ENCODE measurements around the gene YES1.
"Not testable (repeated sequence)": the region's sequence is repeated elsewhere in the genome, so short reads cannot be mapped to it uniquely, and the experiment has no call there.

YES1 gene

DNA sequence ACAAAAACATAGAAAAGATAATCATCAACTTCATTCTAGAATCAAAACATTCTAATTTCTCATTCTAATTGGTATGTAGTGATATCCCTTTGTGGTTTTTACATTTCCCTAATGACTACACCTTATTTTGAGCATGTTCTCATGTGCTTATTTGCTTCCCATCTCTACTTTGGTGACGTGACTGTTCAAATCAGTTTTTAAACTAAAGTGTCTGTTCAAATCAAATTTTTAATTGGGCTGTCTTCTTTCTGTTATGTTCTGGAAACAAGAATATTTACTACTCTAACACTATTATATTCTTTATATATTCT, 45.5 kb downstream of the YES1 start:
- H3K36me3 ChIP-seq (ENCODE audit: insufficient read depth, insufficient read length, low read length), result no peaks in the 10 kb centered on the region
- no peaks in the 10 kb centered on the region for H3K27me3 ChIP-seq (ENCODE audit: insufficient read depth, insufficient read length)
- DNase-seq (ENCODE audit: low read depth, low spot score), result no peak
- H3K9ac ChIP-seq (ENCODE audit: insufficient read length, low read depth), result no peak overlapping the region
- H3K9me3 ChIP-seq (ENCODE audit: insufficient read depth, low read length), result no peaks in the 10 kb centered on the region
- TF ChIP-seq YY1 (IDR thresholded peaks at IDR 0.05; ENCODE audit: insufficient read depth, insufficient read length) (no peak), ZNF274 (IDR thresholded peaks at IDR 0.05; ENCODE audit: low read depth, low read length) (no peak), SUZ12 (IDR thresholded peaks at IDR 0.05; ENCODE audit: extremely low read depth, insufficient read depth, insufficient read length) (no peak)
- no peaks in the 10 kb centered on the region for H3K4me1 ChIP-seq (ENCODE audit: insufficient read depth, insufficient read length)
- H3K4me3 ChIP-seq (ENCODE audit: insufficient read length, low read depth), result no peak overlapping the region

DNA sequence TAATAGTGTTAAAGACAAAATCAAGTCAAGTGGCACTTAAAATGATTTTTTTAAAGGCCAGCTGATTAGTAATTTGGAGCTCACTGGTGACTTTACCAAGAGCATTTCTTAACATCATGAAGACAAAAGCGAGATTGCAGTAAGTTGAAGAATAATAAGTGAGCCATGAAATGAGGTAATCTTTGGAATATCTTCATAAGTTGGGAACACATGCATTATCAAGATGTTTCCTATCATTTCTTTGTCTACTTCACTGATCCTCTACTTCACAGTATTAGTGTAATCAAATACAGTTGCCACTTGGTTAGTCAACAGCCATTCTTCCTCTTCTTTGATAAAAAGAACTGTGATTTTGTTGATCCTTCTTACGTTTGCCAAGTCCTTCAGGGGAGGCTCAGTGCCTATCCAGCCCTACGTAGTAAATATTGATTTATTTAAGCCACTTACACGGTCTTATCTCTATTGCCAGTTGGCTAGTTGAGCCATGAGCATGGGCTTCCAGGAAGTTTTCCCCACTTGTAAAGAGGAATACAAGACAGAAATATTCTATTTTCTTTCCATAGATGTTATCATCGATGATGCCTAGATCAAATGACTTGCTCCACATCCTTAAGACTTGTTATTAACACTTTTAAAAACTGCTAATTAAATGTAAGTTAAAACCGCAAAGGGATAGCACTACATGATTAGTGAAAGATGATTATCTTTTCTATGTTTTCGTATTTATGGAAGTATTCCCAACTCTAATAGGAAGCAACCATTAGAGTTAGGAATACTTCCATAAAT, 46.1 kb downstream of the YES1 start:
- no peaks in the 10 kb centered on the region for H3K4me1 ChIP-seq (ENCODE audit: insufficient read depth, insufficient read length)
- DNase-seq (ENCODE audit: low read depth, low spot score), result no peak

DNA sequence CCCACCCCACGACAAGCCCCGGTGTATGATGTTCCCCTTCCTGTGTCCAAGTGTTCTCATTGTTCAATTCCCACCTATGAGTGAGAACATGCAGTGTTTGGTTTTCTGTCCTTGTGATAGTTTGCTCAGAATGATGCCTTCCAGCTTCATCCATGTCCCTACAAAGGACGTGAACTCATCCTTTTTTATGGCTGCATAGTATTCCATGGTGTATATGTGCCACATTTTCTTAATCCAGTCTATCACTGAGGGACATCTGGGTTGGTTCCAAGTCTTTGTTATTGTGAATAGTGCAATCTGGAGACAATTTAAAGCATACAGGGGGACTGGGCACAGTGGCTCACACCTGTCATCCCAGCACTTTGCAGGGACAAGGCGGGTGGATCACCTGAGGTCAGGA, 52.2 kb downstream of the YES1 start:
- H3K36me3 ChIP-seq (ENCODE audit: insufficient read depth, insufficient read length, low read length); DNase-seq (ENCODE audit: low read depth, low spot score); H3K9ac ChIP-seq (ENCODE audit: insufficient read length, low read depth); H3K4me3 ChIP-seq (ENCODE audit: insufficient read length, low read depth); H3K4me1 ChIP-seq (ENCODE audit: insufficient read depth, insufficient read length); H3K9me3 ChIP-seq (ENCODE audit: insufficient read depth, low read length); H3K27me3 ChIP-seq (ENCODE audit: insufficient read depth, insufficient read length): not testable (repeated sequence)

More for the DNA sequence above, 46.1 kb downstream of the YES1 start:
- TF ChIP-seq ZNF274 (IDR thresholded peaks at IDR 0.05; ENCODE audit: low read depth, low read length) (no peak), SUZ12 (IDR thresholded peaks at IDR 0.05; ENCODE audit: extremely low read depth, insufficient read depth, insufficient read length) (no peak)
- H3K9ac ChIP-seq (ENCODE audit: insufficient read length, low read depth), result no peak overlapping the region
- no peak overlapping the region for H3K4me3 ChIP-seq (ENCODE audit: insufficient read length, low read depth)
- H3K27me3 ChIP-seq (ENCODE audit: insufficient read depth, insufficient read length), result no peaks in the 10 kb centered on the region
- H3K9me3 ChIP-seq (ENCODE audit: insufficient read depth, low read length), result no peaks in the 10 kb centered on the region
- H3K36me3 ChIP-seq (ENCODE audit: insufficient read depth, insufficient read length, low read length), result no peaks in the 10 kb centered on the region

DNA sequence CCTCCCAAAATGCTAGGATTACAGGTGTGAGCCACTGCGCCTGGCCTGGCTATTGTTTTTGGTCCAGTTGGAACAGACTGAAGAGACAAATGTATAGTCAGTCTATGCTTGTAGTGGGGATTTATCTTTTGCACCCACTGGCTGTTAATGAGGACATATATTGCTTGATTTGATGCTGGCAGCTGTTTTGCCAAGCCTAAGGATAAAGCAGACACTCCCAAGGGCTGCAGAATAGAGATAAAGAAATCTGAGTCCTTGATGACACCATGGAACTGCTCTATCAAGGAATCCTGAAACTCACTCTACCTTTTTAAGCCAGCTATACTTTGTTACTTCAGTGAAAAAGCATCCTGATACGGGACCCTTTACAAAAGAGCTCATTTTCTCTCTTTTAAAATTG, 56.5 kb downstream of the YES1 start:
- Histone ChIP-seq H3K36me3 (ENCODE audit: insufficient read depth, insufficient read length, low read length) (peaks cover 10% of the 10 kb centered on the region), H3K9me3 (ENCODE audit: insufficient read depth, low read length) (no peaks in the 10 kb centered on the region), H3K27me3 (ENCODE audit: insufficient read depth, insufficient read length) (no peaks in the 10 kb centered on the region), H3K9ac (ENCODE audit: insufficient read length, low read depth) (no peak overlapping the region), H3K4me1 (ENCODE audit: insufficient read depth, insufficient read length) (no peaks in the 10 kb centered on the region), H3K4me3 (ENCODE audit: insufficient read length, low read depth) (no peak overlapping the region)
- DNase-seq (ENCODE audit: low read depth, low spot score), result no peak
- no peak for TF ChIP-seq YY1 (IDR thresholded peaks at IDR 0.05; ENCODE audit: insufficient read depth, insufficient read length)
- no peak for TF ChIP-seq SUZ12 (IDR thresholded peaks at IDR 0.05; ENCODE audit: extremely low read depth, insufficient read depth, insufficient read length)
- TF ChIP-seq ZNF274 (IDR thresholded peaks at IDR 0.05; ENCODE audit: low read depth, low read length), result no peak

DNA sequence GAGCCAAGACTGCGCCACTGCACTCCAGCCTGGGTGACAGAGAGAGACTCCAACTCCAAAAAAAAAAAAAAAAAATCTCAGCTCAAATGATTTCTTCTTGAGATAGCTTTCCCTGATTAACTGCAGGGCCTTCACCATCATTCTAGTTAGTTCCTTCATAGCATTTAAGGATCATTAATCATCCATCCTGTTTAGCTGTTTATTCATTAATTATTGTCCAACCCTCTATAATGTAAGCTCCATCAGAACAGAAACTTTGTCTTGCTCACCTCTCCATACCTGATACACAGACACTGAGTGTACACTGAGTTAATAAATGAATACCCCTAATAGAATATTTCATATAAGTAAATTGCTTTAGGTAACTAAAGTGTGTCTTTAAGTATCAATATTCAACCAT, 57.4 kb downstream of the YES1 start:
- no peak for DNase-seq (ENCODE audit: low read depth, low spot score)
- no peak overlapping the region for H3K4me3 ChIP-seq (ENCODE audit: insufficient read length, low read depth)
- no peak overlapping the region for H3K9ac ChIP-seq (ENCODE audit: insufficient read length, low read depth)
- TF ChIP-seq ZNF274 (IDR thresholded peaks at IDR 0.05; ENCODE audit: low read depth, low read length), result no peak
- no peak for TF ChIP-seq YY1 (IDR thresholded peaks at IDR 0.05; ENCODE audit: insufficient read depth, insufficient read length)
- TF ChIP-seq SUZ12 (IDR thresholded peaks at IDR 0.05; ENCODE audit: extremely low read depth, insufficient read depth, insufficient read length), result no peak
- H3K36me3 ChIP-seq (ENCODE audit: insufficient read depth, insufficient read length, low read length), result peaks cover 10% of the 10 kb centered on the region
- H3K9me3 ChIP-seq (ENCODE audit: insufficient read depth, low read length), result no peaks in the 10 kb centered on the region
- H3K4me1 ChIP-seq (ENCODE audit: insufficient read depth, insufficient read length), result no peaks in the 10 kb centered on the region
- H3K27me3 ChIP-seq (ENCODE audit: insufficient read depth, insufficient read length), result no peaks in the 10 kb centered on the region

DNA sequence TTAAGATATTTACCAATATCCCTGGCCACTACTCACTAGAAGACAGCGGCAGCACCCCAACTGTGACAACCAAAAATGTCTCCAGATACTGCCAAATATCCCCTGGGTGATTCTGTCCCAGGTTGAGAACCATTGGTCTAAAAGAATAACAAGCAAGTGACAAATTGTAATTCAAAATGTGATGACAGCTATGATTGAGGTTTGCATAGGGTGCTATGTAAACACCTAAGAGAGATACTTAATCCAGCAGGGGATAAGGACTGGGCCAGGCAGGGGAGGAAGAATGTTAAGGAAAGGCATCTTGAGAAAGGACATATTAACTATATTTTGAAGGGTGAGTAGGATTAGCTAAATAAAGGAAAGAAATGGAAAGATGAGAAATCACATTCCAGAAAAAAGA, 61.6 kb downstream of the YES1 start:
- H3K4me1 ChIP-seq (ENCODE audit: insufficient read depth, insufficient read length), result no peaks in the 10 kb centered on the region
- peaks cover 10% of the 10 kb centered on the region for H3K36me3 ChIP-seq (ENCODE audit: insufficient read depth, insufficient read length, low read length)
- H3K9ac ChIP-seq (ENCODE audit: insufficient read length, low read depth), result no peak overlapping the region
- H3K27me3 ChIP-seq (ENCODE audit: insufficient read depth, insufficient read length), result no peaks in the 10 kb centered on the region
- no peak overlapping the region for H3K4me3 ChIP-seq (ENCODE audit: insufficient read length, low read depth)
- no peaks in the 10 kb centered on the region for H3K9me3 ChIP-seq (ENCODE audit: insufficient read depth, low read length)
- no peak for DNase-seq (ENCODE audit: low read depth, low spot score)
- TF ChIP-seq YY1 (IDR thresholded peaks at IDR 0.05; ENCODE audit: insufficient read depth, insufficient read length), result no peak
- no peak for TF ChIP-seq ZNF274 (IDR thresholded peaks at IDR 0.05; ENCODE audit: low read depth, low read length)
- no peak for TF ChIP-seq SUZ12 (IDR thresholded peaks at IDR 0.05; ENCODE audit: extremely low read depth, insufficient read depth, insufficient read length)

DNA sequence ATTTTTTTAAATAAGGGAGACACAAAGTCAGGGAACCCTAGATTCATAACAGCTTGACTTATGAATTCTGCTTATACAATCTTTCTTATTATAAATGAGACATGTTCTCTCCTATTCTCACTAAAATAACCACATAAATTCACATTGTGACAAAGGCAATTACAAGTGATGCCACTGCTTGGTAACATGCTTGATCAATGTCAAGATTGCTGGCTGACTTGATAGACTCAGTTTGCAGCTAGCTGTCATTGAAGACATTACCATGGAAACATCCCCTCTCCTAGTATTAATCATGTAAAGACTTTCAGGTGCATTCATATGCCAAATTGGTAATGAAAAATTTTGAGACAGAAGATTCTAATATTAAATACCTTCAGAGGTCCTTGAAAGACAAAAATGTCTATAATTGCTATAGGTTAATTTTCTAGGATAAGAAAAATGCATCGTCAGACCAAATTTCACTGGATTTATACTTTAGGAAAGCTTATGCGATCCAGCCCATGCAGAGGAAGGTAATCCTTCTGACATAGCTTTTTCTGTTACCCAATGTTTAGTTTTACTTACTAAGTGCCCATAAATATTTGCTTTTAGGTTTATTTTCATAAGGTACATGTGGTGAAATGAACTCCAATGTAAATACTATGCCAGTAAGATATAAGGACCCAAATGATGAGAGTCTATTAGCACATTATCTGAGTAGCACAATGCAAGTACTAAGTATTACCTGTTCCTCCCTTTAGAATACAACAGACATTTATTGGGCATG, 67.0 kb downstream of the YES1 start:
- Histone ChIP-seq H3K4me1 (ENCODE audit: insufficient read depth, insufficient read length) (no peaks in the 10 kb centered on the region), H3K9me3 (ENCODE audit: insufficient read depth, low read length) (no peaks in the 10 kb centered on the region), H3K36me3 (ENCODE audit: insufficient read depth, insufficient read length, low read length) (peaks cover 20% of the 10 kb centered on the region), H3K9ac (ENCODE audit: insufficient read length, low read depth) (no peak overlapping the region), H3K4me3 (ENCODE audit: insufficient read length, low read depth) (no peak overlapping the region), H3K27me3 (ENCODE audit: insufficient read depth, insufficient read length) (no peaks in the 10 kb centered on the region)
- TF ChIP-seq ZNF274 (IDR thresholded peaks at IDR 0.05; ENCODE audit: low read depth, low read length) (no peak), YY1 (IDR thresholded peaks at IDR 0.05; ENCODE audit: insufficient read depth, insufficient read length) (no peak), SUZ12 (IDR thresholded peaks at IDR 0.05; ENCODE audit: extremely low read depth, insufficient read depth, insufficient read length) (no peak)
- no peak for DNase-seq (ENCODE audit: low read depth, low spot score)
